Measurements from ENCODE around the gene ACSS1.

DNA sequence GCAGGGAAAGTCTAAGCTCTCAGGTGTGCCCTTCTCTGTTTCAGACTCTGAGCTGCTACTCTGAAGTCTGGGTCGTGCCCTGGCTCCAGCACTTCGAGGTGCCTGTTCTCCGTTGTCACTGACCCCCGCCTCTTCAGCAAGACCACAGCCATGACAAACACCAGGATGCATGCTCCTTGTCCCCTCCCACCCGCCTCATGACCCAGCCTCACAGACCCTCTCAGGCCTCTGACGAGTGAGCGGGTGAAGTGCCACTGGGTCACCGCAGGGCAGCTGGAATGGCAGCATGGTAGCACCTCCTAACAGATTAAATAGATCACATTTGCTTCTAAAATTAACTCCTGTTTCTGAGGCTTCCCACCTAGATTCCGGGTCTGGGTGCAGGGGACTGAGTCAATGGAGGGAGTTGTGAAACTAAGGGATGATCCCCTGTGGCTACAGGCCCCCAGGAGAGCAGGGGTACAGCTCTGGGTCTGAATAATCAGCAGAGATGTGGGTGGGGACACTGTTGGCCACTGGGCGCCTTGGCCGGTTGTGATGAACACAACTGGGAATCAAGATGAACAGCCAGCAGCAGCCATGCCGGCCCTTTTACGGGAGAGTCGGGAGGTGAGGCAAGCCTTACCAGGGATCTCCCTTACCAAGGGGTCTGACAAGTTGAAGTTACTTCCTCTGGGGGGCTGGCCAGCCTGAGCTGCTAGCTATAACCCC is 98.2 kb downstream of the ACSS1 start:
- TF ChIP-seq, protein P1, sequence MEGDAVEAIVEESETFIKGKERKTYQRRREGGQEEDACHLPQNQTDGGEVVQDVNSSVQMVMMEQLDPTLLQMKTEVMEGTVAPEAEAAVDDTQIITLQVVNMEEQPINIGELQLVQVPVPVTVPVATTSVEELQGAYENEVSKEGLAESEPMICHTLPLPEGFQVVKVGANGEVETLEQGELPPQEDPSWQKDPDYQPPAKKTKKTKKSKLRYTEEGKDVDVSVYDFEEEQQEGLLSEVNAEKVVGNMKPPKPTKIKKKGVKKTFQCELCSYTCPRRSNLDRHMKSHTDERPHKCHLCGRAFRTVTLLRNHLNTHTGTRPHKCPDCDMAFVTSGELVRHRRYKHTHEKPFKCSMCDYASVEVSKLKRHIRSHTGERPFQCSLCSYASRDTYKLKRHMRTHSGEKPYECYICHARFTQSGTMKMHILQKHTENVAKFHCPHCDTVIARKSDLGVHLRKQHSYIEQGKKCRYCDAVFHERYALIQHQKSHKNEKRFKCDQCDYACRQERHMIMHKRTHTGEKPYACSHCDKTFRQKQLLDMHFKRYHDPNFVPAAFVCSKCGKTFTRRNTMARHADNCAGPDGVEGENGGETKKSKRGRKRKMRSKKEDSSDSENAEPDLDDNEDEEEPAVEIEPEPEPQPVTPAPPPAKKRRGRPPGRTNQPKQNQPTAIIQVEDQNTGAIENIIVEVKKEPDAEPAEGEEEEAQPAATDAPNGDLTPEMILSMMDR (IDR thresholded peaks at IDR 0.05), result no peak
- TF ChIP-seq, protein P2, sequence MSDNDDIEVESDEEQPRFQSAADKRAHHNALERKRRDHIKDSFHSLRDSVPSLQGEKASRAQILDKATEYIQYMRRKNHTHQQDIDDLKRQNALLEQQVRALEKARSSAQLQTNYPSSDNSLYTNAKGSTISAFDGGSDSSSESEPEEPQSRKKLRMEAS (IDR thresholded peaks at IDR 0.05), result no peak
- TF ChIP-seq, protein P3, sequence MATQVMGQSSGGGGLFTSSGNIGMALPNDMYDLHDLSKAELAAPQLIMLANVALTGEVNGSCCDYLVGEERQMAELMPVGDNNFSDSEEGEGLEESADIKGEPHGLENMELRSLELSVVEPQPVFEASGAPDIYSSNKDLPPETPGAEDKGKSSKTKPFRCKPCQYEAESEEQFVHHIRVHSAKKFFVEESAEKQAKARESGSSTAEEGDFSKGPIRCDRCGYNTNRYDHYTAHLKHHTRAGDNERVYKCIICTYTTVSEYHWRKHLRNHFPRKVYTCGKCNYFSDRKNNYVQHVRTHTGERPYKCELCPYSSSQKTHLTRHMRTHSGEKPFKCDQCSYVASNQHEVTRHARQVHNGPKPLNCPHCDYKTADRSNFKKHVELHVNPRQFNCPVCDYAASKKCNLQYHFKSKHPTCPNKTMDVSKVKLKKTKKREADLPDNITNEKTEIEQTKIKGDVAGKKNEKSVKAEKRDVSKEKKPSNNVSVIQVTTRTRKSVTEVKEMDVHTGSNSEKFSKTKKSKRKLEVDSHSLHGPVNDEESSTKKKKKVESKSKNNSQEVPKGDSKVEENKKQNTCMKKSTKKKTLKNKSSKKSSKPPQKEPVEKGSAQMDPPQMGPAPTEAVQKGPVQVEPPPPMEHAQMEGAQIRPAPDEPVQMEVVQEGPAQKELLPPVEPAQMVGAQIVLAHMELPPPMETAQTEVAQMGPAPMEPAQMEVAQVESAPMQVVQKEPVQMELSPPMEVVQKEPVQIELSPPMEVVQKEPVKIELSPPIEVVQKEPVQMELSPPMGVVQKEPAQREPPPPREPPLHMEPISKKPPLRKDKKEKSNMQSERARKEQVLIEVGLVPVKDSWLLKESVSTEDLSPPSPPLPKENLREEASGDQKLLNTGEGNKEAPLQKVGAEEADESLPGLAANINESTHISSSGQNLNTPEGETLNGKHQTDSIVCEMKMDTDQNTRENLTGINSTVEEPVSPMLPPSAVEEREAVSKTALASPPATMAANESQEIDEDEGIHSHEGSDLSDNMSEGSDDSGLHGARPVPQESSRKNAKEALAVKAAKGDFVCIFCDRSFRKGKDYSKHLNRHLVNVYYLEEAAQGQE (IDR thresholded peaks at IDR 0.05), result no peak

All from A549 (cell line).